Body of pancreas (tissue), 4 donors: ENCODE measurements around the gene TBCEL. TPM values are rescaled to one million over a fixed set of nuclear protein-coding genes. Genes with fewer than 3 reads are reported as not detected.

ENCODE experiments used
- ATAC-seq: fragments of 150-250 bp; one replicate; pipeline ENCODE4 v1.9.1; 2016
- DNase-seq, 4 donors: peaks; one replicate each; pipeline ENCODE4 v3.0.0-alpha.2; 2019
- H3K27ac ChIP-seq, 4 donors: fragments of 200-600 bp; sonication (generic); 1 replicate in 3 of 4; 2 replicates in 1 of 4; pipeline versions ENCODE4 v1.5.1 to v1.6.1; 2016 to 2019; ENCODE audit warnings: mild to moderate bottlenecking in 1 of 4, mixed read lengths in 1 of 4, moderate library complexity in 1 of 4
- H3K27me3 ChIP-seq, 2 donors: fragments of 200-600 bp; sonication (generic); one replicate each; pipeline ENCODE4 v1.6.0; 2016; ENCODE audit warnings: mild to moderate bottlenecking in 1 of 2
- H3K36me3 ChIP-seq, 2 donors: fragments of 200-600 bp; sonication (generic); replicated peaks in 1 of 2; 2 replicates each; pipeline ENCODE4 v1.5.1; 2016; ENCODE audit warnings: low read depth in 2 of 2; ENCODE audit not compliant: insufficient read depth in 1 of 2
- H3K4me1 ChIP-seq: fragments of 200-600 bp; sonication (generic); one replicate; pipeline ENCODE4 v1.6.0; 2016
- H3K4me3 ChIP-seq, 2 donors: fragments of 200-600 bp; sonication (generic); 1 replicate in 1 of 2; 2 replicates in 1 of 2; pipeline ENCODE4 v1.5.1; 2016 to 2019
- H3K9me3 ChIP-seq, 3 donors: fragments of 200-600 bp; sonication (generic); 1 replicate in 2 of 3; 2 replicates in 1 of 3; pipeline ENCODE4 v1.5.1; 2016
- CTCF ChIP-seq, 7 experiments: fragments of 450-650 bp in 4 of 7; fragments of 200-600 bp in 3 of 7; sonication (generic) in 3 of 7; IDR thresholded peaks; one replicate each; pipeline ENCODE4 v1.5.1; 2016 to 2019; ENCODE audit warnings: antibody characterized with exemption in 7 of 7
- POLR2A ChIP-seq, 3 donors: fragments of 450-650 bp; IDR thresholded peaks; one replicate each; pipeline ENCODE4 v1.6.1; 2016; ENCODE audit warnings: antibody characterized with exemption in 3 of 3, mild to moderate bottlenecking in 2 of 3
- WGBS, 2 donors: methylation state at CpG; one replicate each; pipeline ENCODE4 v1.1.5; 2017; 5-methylcytosine and 5-hydroxymethylcytosine counted together
- intact Hi-C: fragments of 100-400 bp; cut with DNase I; formaldehyde crosslinking; loops from one replicate; pipeline ENCODE4 v1.15.1; 2023
- total RNA-seq, 2 donors: library from RNA; depleted of rRNA; stranded (reverse); fragments of >200 nt; gene quantifications; one replicate each; pipeline ENCODE4 v1.1.0, GENCODE V29; 2016

The TBCEL gene
- total RNA-seq, 2 donors from 2014 or later: 5.9 to 14.8 TPM

- TF ChIP-seq POLR2A (IDR thresholded peaks at IDR 0.05): no peak
- no peak for TF ChIP-seq CTCF (IDR thresholded peaks at IDR 0.05)
- Histone ChIP-seq H3K27me3 (no peaks in the 10 kb centered on the region), H3K4me3 (no peak overlapping the region), H3K9me3 (no peaks in the 10 kb centered on the region), H3K4me1 (no peaks in the 10 kb centered on the region), H3K36me3 (no peaks in the 10 kb centered on the region), H3K27ac (no peak overlapping the region)
- 48 to 68% methylated on average over 4 of the region's 4 CpGs for whole genome bisulfite sequencing, 2 donors
- DNase-seq (peak in 2 of 4 donors; percentile 27 to 33), ATAC-seq (peak; percentile 30)
- intact Hi-C loops: no loop called here
These were observed 81.2 kb downstream of the TBCEL start for GRCh38 chr11:121105063-121105480.

GRCh38 chr11:121105481-121106195 is 81.7 kb downstream of the TBCEL start:
- no peak for ATAC-seq
- 80 to 86% methylated on average over 6 of the region's 6 CpGs for WGBS, 2 donors
- DNase-seq: no peak

GRCh38 chr11:121106812-121107211 is 82.9 kb downstream of the TBCEL start:
- intact Hi-C loops: no loop called here
- 75 to 82% methylated on average over 5 of the region's 5 CpGs for WGBS, 2 donors

More at GRCh38 chr11:121105481-121106195, 81.7 kb downstream of the TBCEL start:
- Histone ChIP-seq H3K36me3 (no peaks in the 10 kb centered on the region), H3K4me3 (no peak overlapping the region), H3K9me3 (no peaks in the 10 kb centered on the region), H3K27ac (no peak overlapping the region), H3K4me1 (no peaks in the 10 kb centered on the region), H3K27me3 (no peaks in the 10 kb centered on the region)
- TF ChIP-seq POLR2A (IDR thresholded peaks at IDR 0.05): no peak
- TF ChIP-seq CTCF (IDR thresholded peaks at IDR 0.05): no peak
- intact Hi-C loops: no loop called here

GRCh38 chr11:121108413-121108812 is 84.5 kb downstream of the TBCEL start:
- DNase-seq (no peak), ATAC-seq (no peak)
- no peak for TF ChIP-seq CTCF (IDR thresholded peaks at IDR 0.05)
- TF ChIP-seq POLR2A (IDR thresholded peaks at IDR 0.05): no peak
- intact Hi-C loops: no loop called here
- no peaks in the 10 kb centered on the region for H3K4me1 ChIP-seq
- WGBS, 2 donors: 59 to 100% methylated on average over 1 of the region's 1 CpG
- H3K9me3 ChIP-seq: no peaks in the 10 kb centered on the region
- H3K27ac ChIP-seq: no peak overlapping the region
- H3K27me3 ChIP-seq: no peaks in the 10 kb centered on the region
- no peaks in the 10 kb centered on the region for H3K36me3 ChIP-seq
- no peak overlapping the region for H3K4me3 ChIP-seq

More at GRCh38 chr11:121106812-121107211, 82.9 kb downstream of the TBCEL start:
- no peak for DNase-seq
- Histone ChIP-seq H3K4me1 (no peaks in the 10 kb centered on the region), H3K36me3 (no peaks in the 10 kb centered on the region), H3K27me3 (no peaks in the 10 kb centered on the region), H3K9me3 (no peaks in the 10 kb centered on the region), H3K27ac (no peak overlapping the region), H3K4me3 (no peak overlapping the region)
- TF ChIP-seq POLR2A (IDR thresholded peaks at IDR 0.05) (no peak), CTCF (IDR thresholded peaks at IDR 0.05) (no peak)
- no peak for ATAC-seq

GRCh38 chr11:121109471-121109870 is 85.6 kb downstream of the TBCEL start:
- Histone ChIP-seq H3K4me3 (no peak overlapping the region), H3K27me3 (no peaks in the 10 kb centered on the region), H3K9me3 (no peaks in the 10 kb centered on the region), H3K4me1 (no peaks in the 10 kb centered on the region), H3K27ac (no peak overlapping the region), H3K36me3 (no peaks in the 10 kb centered on the region)
- TF ChIP-seq CTCF (IDR thresholded peaks at IDR 0.05): no peak
- TF ChIP-seq POLR2A (IDR thresholded peaks at IDR 0.05): no peak
- no peak for DNase-seq
- ATAC-seq: no peak
- intact Hi-C loops: no loop called here
- WGBS, 2 donors: 67 to 83% methylated on average over 2 of the region's 2 CpGs
